ENCODE results near the gene OLFML3.
"Not testable (repeated sequence)": the region's sequence is repeated elsewhere in the genome, so short reads cannot be mapped to it uniquely, and the experiment has no call there.

OLFML3 gene, protein sequence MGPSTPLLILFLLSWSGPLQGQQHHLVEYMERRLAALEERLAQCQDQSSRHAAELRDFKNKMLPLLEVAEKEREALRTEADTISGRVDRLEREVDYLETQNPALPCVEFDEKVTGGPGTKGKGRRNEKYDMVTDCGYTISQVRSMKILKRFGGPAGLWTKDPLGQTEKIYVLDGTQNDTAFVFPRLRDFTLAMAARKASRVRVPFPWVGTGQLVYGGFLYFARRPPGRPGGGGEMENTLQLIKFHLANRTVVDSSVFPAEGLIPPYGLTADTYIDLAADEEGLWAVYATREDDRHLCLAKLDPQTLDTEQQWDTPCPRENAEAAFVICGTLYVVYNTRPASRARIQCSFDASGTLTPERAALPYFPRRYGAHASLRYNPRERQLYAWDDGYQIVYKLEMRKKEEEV

GRCh38 chr1:113978863-113979702, at the start of gene OLFML3:
Gene OLFML3 (plus strand): TSS chr1:113979474. CDS start chr1:113979517, 43 bp downstream.
- peak; percentile 49 to 89 (median 88) for DNase-seq

DNA sequence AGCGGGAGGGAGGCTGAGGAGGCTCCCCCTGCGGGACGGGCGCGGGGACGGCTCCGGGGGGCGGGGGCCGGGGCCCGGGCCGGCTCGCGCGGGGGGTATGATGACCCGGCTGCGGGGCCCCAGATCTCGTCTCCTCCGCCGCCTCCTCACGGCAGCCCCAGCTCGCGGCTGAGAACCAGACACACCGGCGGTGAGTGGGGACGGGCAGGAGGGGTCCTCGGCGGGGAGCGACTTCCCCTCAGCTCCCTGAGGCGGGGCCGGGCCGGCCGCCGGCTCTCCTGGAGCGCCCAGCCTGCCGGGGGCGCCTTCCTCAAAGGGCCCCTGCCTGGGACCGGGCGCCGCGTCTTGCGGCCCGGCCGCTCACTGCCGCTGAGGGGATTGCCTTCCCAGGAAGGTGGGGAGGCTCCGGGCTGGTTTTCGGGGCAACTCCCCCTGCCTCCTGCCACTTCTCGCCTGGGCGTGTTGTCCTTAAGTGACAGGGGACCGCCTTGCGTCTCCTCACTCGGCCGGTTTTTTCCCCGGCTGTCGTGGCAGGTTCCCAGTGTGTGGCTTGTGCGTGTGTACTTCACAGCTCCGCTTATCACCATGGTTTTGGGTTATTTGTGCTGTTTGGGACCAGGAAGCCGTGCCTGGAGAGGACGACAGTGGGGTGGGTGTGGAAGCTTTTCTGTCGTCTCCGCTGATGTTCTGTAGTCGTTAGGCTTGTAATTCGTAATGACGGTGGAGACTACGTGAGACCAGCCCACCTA, 49.4 kb upstream of the OLFML3 start:
- peak; percentile 42 to 80 (median 70) for DNase-seq

- DNase-seq, result peak in 2 of 3 experiments; percentile 34 to 61
These were observed 48.6 kb upstream of the OLFML3 start for GRCh38 chr1:113930499-113931161.

GRCh38 chr1:113931451-113931851, 47.8 kb upstream of the OLFML3 start:
- DNase-seq, result no peak

GRCh38 chr1:113934006-113934405, 45.3 kb upstream of the OLFML3 start:
- no peak for DNase-seq

DNA sequence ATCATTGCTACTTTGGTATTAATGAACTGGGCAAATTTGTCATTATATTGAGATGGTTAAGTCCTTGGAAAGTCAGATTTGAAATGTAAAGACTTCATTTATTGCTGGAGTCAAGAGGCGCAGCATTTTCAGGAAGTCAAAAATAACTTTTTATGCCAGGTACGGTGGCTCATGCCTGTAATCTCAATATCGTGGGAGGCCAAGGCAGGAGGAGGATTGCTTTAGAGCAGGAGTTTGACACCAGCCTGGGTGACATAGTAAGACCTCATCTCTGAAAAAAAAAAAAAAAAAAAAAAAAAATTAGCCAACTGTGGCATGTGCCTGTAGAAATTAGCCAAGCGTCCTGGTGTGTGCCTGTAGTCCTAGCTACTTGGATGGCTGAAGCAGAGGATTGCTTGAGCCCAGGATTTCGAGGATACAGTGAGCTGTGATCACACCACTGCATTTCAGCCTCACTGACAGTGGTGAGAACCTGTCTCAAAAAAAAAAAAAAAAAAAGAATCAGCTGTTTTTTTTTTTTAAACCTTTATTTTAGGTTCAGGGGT, 44.7 kb upstream of the OLFML3 start:
- DNase-seq, result no peak

- no peak for DNase-seq
These were observed 44.1 kb upstream of the OLFML3 start for GRCh38 chr1:113935176-113935575.

DNA sequence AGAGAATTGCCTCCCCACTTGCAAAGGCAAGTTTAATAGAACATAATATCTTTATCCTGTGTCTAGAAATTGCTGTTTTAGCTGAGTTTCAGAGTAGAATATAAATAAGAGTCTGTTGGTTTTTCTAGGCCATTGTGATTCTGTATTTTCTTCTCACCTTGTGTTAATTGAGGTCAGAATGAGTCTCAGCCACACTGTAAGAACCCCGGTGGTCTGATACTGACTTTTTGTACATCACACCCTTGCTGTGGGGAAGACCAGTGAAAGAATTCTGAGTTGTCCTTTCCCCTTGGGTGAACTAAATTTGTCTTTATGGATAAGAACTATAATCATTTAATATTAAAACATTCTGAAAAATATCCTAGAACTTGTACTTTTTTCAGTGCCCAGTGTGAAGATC, 43.3 kb upstream of the OLFML3 start:
- no peak for DNase-seq

GRCh38 chr1:113937146-113937545, 42.1 kb upstream of the OLFML3 start:
- no peak for DNase-seq

- no peak for DNase-seq
These were observed 41.1 kb upstream of the OLFML3 start for GRCh38 chr1:113938192-113938591.

DNA sequence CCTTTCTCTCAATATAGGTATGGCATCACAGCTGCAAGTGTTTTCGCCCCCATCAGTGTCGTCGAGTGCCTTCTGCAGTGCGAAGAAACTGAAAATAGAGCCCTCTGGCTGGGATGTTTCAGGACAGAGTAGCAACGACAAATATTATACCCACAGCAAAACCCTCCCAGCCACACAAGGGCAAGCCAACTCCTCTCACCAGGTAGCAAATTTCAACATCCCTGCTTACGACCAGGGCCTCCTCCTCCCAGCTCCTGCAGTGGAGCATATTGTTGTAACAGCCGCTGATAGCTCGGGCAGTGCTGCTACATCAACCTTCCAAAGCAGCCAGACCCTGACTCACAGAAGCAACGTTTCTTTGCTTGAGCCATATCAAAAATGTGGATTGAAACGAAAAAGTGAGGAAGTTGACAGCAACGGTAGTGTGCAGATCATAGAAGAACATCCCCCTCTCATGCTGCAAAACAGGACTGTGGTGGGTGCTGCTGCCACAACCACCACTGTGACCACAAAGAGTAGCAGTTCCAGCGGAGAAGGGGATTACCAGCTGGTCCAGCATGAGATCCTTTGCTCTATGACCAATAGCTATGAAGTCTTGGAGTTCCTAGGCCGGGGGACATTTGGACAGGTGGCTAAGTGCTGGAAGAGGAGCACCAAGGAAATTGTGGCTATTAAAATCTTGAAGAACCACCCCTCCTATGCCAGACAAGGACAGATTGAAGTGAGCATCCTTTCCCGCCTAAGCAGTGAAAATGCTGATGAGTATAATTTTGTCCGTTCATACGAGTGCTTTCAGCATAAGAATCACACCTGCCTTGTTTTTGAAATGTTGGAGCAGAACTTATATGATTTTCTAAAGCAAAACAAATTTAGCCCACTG, 38.7 kb upstream of the OLFML3 start:
- no peak for DNase-seq

DNA sequence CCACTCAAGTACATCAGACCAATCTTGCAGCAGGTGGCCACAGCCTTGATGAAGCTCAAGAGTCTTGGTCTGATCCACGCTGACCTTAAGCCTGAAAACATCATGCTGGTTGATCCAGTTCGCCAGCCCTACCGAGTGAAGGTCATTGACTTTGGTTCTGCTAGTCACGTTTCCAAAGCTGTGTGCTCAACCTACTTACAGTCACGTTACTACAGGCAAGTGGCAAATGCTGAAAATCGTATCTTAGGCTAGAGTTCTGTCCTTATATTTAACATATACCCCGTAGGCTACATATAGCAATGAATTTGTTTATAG, 38.1 kb upstream of the OLFML3 start:
- DNase-seq, result no peak

DNA sequence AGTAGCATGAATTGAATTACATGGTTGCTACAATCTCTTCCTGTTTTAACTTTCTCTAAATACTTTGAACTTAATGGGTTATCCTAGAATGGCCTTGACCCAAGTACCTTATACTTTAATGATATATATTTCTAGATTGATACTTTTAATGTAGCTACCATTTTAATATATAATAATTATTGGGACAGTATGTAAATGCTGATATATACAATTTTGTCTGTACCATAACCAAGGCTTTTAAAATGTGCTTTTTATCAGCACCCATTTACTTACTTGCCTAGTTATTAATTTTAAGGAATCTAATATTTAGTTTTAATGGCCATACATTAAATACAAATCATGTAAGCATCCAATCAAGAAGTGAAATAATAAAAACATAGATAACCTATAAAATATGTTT, 36.7 kb upstream of the OLFML3 start:
- no peak for DNase-seq

GRCh38 chr1:113943028-113943811, 36.1 kb upstream of the OLFML3 start:
- no peak for DNase-seq

GRCh38 chr1:113945329-113945728, 33.9 kb upstream of the OLFML3 start:
- DNase-seq, result no peak

DNA sequence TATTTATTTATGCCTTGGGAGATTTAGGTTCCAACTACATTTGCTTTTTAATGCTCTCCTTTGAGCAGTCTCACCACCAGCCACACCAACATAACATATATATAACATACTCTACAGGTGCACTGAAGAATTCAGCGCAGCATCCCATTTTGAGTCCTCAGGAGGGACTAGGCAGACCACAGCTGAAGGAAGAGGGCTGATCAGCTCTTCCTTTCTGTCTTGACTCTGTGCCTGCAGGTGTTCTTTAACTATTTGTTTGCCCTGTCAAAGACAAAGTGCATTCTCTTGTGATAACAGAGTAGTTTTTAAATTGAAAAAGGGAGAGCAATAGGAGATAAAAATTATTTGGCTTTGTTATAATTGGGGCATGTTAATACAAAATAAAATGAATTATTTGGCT, 33.2 kb upstream of the OLFML3 start:
- no peak for DNase-seq

DNA sequence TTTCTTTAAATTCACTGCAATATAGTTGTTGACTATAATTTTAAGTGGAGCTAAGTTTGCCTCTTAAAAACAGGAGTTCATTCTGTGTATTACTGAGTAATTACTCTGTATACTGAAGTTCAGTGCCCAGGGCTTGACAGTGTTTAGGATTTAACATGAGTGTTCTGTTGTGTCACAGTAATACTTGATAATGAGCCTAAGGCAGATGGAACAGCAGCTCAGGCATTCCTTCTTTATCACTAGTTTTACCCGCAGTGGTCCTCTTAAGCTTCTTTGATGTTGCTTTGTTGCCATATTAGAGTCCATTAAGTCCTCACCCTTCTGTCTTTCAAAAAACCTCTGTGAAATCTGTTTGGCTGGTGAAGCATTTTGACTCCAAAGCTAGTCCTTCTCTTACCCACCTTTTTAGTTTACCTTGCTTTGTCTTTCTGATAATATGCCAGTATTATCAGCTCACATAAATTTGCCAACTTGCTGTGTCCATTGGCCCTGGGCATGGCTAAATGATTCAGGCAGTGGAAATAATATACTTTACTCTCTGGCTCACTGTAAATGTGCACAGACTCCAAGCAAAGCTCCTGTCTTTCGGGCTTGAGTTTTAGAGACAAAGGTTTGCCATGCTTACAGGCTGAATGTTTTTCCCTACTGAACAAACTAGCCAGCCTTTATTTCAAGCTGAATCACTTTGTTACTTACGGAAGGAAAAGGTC, 32.4 kb upstream of the OLFML3 start:
- peak in 1 of 3 experiments; percentile 23 for DNase-seq

DNA sequence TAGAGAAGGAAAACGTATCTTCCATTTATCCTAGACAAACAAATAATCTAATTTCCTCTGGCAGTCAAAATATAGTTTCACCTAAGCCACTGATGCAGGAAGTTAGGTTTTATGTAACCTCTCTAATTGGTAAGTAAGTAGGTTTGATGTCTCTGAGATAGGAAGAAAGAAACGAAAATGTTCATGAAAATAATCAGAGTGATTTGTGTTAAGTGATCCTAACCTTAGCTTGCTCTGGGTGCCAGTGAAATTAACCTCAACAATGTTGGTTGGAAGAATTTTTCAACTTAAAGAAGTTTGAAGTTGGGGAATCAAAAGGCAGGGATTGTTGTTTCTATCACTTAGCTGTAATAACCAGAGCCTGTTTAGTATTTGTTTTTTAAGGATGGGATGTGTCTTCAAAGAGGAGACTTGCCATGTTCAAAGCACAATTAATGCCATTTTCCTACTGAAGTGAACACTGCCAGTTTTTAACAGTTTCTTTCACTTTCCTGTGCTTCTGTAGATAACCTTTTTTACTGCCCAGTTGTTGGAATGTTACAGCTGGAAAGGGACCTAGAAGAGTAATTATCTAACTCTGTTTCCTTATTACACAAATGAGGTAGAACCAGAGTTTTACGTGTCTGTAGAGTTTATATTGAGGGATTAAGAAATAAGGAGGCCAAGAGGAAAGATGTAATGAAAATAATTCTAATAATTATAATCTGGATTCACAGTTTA, 31.7 kb upstream of the OLFML3 start:
- DNase-seq, result no peak

DNA sequence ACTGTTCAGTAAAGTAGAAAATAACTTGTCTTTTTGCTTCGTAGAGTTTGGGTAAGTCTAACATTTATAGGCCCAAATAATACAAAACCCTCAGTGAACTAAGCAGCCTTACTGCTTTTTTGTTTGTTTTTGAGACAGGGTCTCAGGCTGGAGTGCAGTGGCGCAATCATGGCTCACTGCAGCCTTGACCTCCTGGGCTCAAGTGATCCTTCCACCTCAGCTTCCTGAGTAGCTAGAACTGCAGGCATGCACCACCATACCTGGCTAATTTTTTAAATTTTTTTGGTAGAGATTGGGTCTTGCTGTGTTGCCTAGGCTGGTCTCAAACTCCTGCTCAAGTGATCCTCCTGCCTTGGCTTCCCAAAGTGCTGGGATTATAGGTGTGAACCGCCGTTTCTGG, 31.1 kb upstream of the OLFML3 start:
- not testable (repeated sequence) for DNase-seq
